ENCODE data around the gene MCHR1.

Gene MCHR1

GRCh38 chr22:40679249-40679963 is at the start of gene MCHR1:
Gene MCHR1 (plus strand): TSS chr22:40679484. CDS start chr22:40679653, 169 bp downstream.
- peak in 7 of 42 donors; percentile 11 to 37 (median 18) for DNase-seq
- intact Hi-C loops (cut with DNase I) = no loop called here

- intact Hi-C loops (cut with DNase I) = no loop called here
Observed at GRCh38 chr22:40631925-40632324, 47.4 kb upstream of the MCHR1 start.

GRCh38 chr22:40633036-40633435 is 46.2 kb upstream of the MCHR1 start:
- intact Hi-C loops (cut with DNase I) = no loop called here
- no peak for DNase-seq

More at GRCh38 chr22:40631925-40632324, 47.4 kb upstream of the MCHR1 start:
- peak in 2 of 42 donors; percentile 5 to 22 for DNase-seq

GRCh38 chr22:40634119-40634903 is 45.0 kb upstream of the MCHR1 start:
- peak in 4 of 42 donors; percentile 4 to 35 (median 20) for DNase-seq
- intact Hi-C loops (cut with DNase I) = no loop called here

- intact Hi-C loops (cut with DNase I) = loop anchor here (5.0 kb wide), 1 partner anchor 103 kb away; no protein-coding TSS in a partner anchor
- DNase-seq = peak in 3 of 42 donors; percentile 15 to 37 (median 27)
Observed at GRCh38 chr22:40635043-40635939, 44.0 kb upstream of the MCHR1 start.

- peak in 20 of 42 donors; percentile 4 to 53 (median 30) for DNase-seq
- intact Hi-C loops (cut with DNase I) = loop anchor here (5.0 kb wide), 1 partner anchor 104 kb away; no protein-coding TSS in a partner anchor
Observed at GRCh38 chr22:40635940-40636379, 43.3 kb upstream of the MCHR1 start.

GRCh38 chr22:40636380-40637182 is 42.7 kb upstream of the MCHR1 start, which contains the start of gene MRTFA:
Gene MRTFA (minus strand): TSS chr22:40636719.
- intact Hi-C loops (cut with DNase I) = loop anchor here (5.0 kb wide), 1 partner anchor 104 kb away; no protein-coding TSS in a partner anchor
- peak; percentile 100 for DNase-seq

- DNase-seq = peak in 29 of 42 donors; percentile 20 to 82 (median 47)
- intact Hi-C loops (cut with DNase I) = loop anchor here (5.0 kb wide), 1 partner anchor 105 kb away; no protein-coding TSS in a partner anchor
Observed at GRCh38 chr22:40637183-40638150, 41.8 kb upstream of the MCHR1 start.

GRCh38 chr22:40638261-40638660 is 41.0 kb upstream of the MCHR1 start:
- DNase-seq = peak in 1 of 42 donors; percentile 35
- intact Hi-C loops (cut with DNase I) = loop anchor here (5.0 kb wide), 1 partner anchor 106 kb away; no protein-coding TSS in a partner anchor

GRCh38 chr22:40641269-40641668 is 38.0 kb upstream of the MCHR1 start:
- intact Hi-C loops (cut with DNase I) = loop anchor here (10.0 kb wide), 1 partner anchor 276 kb away; no protein-coding TSS in a partner anchor
- DNase-seq = no peak

- DNase-seq = no peak
- intact Hi-C loops (cut with DNase I) = loop anchor here (10.0 kb wide), 1 partner anchor 278 kb away; no protein-coding TSS in a partner anchor
Observed at GRCh38 chr22:40642316-40642715, 37.0 kb upstream of the MCHR1 start.

GRCh38 chr22:40645579-40646197 is 33.6 kb upstream of the MCHR1 start:
- DNase-seq = no peak
- intact Hi-C loops (cut with DNase I) = loop anchor here (5.0 to 10.0 kb wide), 2 partner anchors 208 to 281 kb away; no protein-coding TSS in a partner anchor

- intact Hi-C loops (cut with DNase I) = loop anchor here (5.0 to 10.0 kb wide), 2 partner anchors 211 to 284 kb away; no protein-coding TSS in a partner anchor
- no peak for DNase-seq
Observed at GRCh38 chr22:40648386-40648785, 30.9 kb upstream of the MCHR1 start.

- no peak for DNase-seq
Observed at GRCh38 chr22:40651057-40651456, 28.2 kb upstream of the MCHR1 start.

GRCh38 chr22:40651563-40652501 is 27.5 kb upstream of the MCHR1 start:
- intact Hi-C loops (cut with DNase I) = no loop called here
- DNase-seq = peak; percentile 93 to 99 (median 97)

More at GRCh38 chr22:40651057-40651456, 28.2 kb upstream of the MCHR1 start:
- intact Hi-C loops (cut with DNase I) = no loop called here

Data from head of caudate nucleus (tissue), 42 donors.